ENCODE data around the gene GLIS2.

The GLIS2 gene

GRCh38 chr16:4272114-4272956 is 43.5 kb upstream of the GLIS2 start:
- H3K4me3 ChIP-seq (ENCODE audit: low read depth, low read length) = peak overlapping the region; percentile 75
- in situ Hi-C loops (cut with HindIII; ENCODE audit: low sequenced_read_pairs) = no loop called here
- no peak for DNase-seq (ENCODE audit: low read depth)
- no peak for TF ChIP-seq CTCF (IDR thresholded peaks at IDR 0.05; ENCODE audit: low read depth, low read length, missing control alignments)

GRCh38 chr16:4273858-4274311 is 42.0 kb upstream of the GLIS2 start:
- no peak for DNase-seq (ENCODE audit: low read depth)
- in situ Hi-C loops (cut with HindIII; ENCODE audit: low sequenced_read_pairs) = no loop called here
- H3K4me3 ChIP-seq (ENCODE audit: low read depth, low read length) = peak overlapping the region; percentile 75
- peak; percentile 34 for TF ChIP-seq CTCF (IDR thresholded peaks at IDR 0.05; ENCODE audit: low read depth, low read length, missing control alignments)

GRCh38 chr16:4275861-4276260 is 40.0 kb upstream of the GLIS2 start:
- no peak overlapping the region for H3K4me3 ChIP-seq (ENCODE audit: low read depth, low read length)
- in situ Hi-C loops (cut with HindIII; ENCODE audit: low sequenced_read_pairs) = no loop called here
- DNase-seq (ENCODE audit: low read depth) = no peak
- TF ChIP-seq CTCF (IDR thresholded peaks at IDR 0.05; ENCODE audit: low read depth, low read length, missing control alignments) = no peak

GRCh38 chr16:4277987-4278513 is 37.8 kb upstream of the GLIS2 start:
- in situ Hi-C loops (cut with HindIII; ENCODE audit: low sequenced_read_pairs) = no loop called here
- H3K4me3 ChIP-seq (ENCODE audit: low read depth, low read length) = no peak overlapping the region
- TF ChIP-seq CTCF (IDR thresholded peaks at IDR 0.05; ENCODE audit: low read depth, low read length, missing control alignments) = no peak
- DNase-seq (ENCODE audit: low read depth) = no peak

- no peak for TF ChIP-seq CTCF (IDR thresholded peaks at IDR 0.05; ENCODE audit: low read depth, low read length, missing control alignments)
- DNase-seq (ENCODE audit: low read depth) = no peak
- no peak overlapping the region for H3K4me3 ChIP-seq (ENCODE audit: low read depth, low read length)
- in situ Hi-C loops (cut with HindIII; ENCODE audit: low sequenced_read_pairs) = no loop called here
These were observed 35.2 kb upstream of the GLIS2 start for GRCh38 chr16:4280625-4281024.

- in situ Hi-C loops (cut with HindIII; ENCODE audit: low sequenced_read_pairs) = no loop called here
These were observed 32.4 kb upstream of the GLIS2 start for GRCh38 chr16:4283441-4283840.

More at GRCh38 chr16:4283441-4283840, 32.4 kb upstream of the GLIS2 start:
- DNase-seq (ENCODE audit: low read depth) = no peak
- no peak overlapping the region for H3K4me3 ChIP-seq (ENCODE audit: low read depth, low read length)
- TF ChIP-seq CTCF (IDR thresholded peaks at IDR 0.05; ENCODE audit: low read depth, low read length, missing control alignments) = no peak
